ENCODE data around the gene RTN4.
A peak's percentile ranks its signal among the peaks of the same experiment; 100 is the strongest.
"Not testable (repeated sequence)": the region's sequence is repeated elsewhere in the genome, so short reads cannot be mapped to it uniquely, and the experiment has no call there.

The RTN4 gene

GRCh38 chr2:55003706-55004639 is 46.3 kb downstream of the RTN4 start:
- DNase-seq = no peak

DNA sequence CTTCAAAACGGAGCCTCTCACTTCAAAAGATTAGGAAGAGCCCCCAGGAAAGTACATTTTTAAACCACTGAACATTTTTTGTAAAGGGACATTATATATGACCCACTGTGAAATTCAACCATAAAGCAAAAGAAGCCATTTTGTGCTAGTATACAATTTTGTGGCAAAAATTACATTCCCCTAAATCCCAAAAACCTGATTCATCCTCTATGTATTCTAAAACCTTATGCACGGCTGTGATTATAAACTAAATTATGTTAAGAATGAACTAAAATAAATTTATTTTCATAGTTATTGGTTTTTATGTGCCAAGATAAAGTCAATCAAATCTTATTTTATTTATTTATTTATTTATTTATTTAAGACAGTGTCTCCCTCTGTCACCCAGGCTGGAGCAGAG is 48.5 kb downstream of the RTN4 start:
- DNase-seq = no peak

DNA sequence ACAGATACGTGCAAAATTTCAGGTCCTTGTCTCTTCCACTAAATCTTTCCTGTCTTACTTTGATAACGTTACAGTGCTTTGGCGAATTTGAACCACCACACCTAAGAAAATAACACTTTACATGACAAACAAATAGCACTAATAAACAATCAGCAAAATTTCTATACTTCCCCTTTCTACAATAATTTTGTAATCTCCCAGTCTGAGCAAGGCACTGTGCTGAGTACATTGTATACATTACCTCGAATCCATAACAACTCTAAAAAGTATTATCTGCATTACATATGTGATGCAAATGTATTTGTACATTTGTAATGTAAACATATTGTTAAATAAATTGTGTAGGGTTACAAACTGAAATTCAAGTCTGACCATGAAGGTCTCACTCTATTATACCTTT is 49.9 kb downstream of the RTN4 start:
- no peak for DNase-seq

- DNase-seq = no peak
Measured at GRCh38 chr2:54999182-54999581, 51.1 kb downstream of the RTN4 start.

DNA sequence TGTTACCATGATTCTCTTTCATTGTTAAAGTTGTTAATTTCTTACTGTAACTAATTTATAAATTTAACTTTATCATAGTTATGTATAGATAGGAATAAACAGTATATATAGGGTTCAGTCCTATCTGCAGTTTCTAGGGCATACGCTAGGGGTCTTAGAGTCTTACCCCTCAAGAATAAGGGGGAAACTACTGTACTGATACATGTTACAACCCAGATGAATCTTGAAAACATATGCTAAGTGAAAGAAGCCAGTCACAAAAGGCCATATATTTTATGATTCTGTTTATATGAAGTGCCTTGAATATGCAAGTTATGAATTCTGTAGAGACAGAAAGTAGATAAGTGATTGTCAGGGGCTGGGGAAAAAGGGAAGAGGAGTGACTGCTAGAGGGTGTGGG is 52.4 kb downstream of the RTN4 start:
- no peak for DNase-seq

DNA sequence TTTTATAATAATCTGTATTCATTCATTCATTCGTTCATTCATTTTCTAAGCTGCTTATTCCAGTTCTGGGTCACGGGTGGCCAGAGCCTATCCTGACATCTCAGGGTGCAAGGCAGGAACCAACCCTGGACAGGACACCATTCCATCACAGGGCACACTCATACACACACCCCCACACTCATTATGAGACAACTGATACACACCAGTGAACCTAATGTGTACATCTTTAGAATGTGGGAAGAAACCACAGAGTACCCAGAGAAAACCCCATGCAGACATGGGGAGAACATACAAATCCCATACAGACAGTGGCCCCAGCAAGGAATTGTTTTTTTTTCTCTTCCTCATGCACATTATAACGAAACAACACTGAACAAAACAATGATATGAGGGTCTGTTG is 54.7 kb downstream of the RTN4 start:
- no peak for DNase-seq

GRCh38 chr2:54990694-54991093 is 59.6 kb downstream of the RTN4 start:
- not testable (repeated sequence) for DNase-seq

- no peak for DNase-seq
Measured at GRCh38 chr2:54988612-54989011, 61.6 kb downstream of the RTN4 start.

- DNase-seq = no peak
Measured at GRCh38 chr2:54986264-54986663, 64.0 kb downstream of the RTN4 start.

- DNase-seq = no peak
Measured at GRCh38 chr2:54984476-54984875, 65.8 kb downstream of the RTN4 start.

GRCh38 chr2:54983345-54984220 is 66.7 kb downstream of the RTN4 start:
- DNase-seq = no peak

- DNase-seq = no peak
Measured at GRCh38 chr2:54981385-54981784, 68.9 kb downstream of the RTN4 start.

- DNase-seq = peak in 1 of 2 donors; percentile 36
Measured at GRCh38 chr2:54979321-54980044, 70.8 kb downstream of the RTN4 start.

- DNase-seq = no peak
Measured at GRCh38 chr2:54977149-54977548, 73.1 kb downstream of the RTN4 start.

- no peak for DNase-seq
Measured at GRCh38 chr2:54975598-54976492, 74.4 kb downstream of the RTN4 start.

GRCh38 chr2:54975175-54975574 is 75.1 kb downstream of the RTN4 start:
- DNase-seq = no peak

GRCh38 chr2:54969940-54970338 is 80.3 kb downstream of the RTN4 start:
- no peak for DNase-seq

DNA sequence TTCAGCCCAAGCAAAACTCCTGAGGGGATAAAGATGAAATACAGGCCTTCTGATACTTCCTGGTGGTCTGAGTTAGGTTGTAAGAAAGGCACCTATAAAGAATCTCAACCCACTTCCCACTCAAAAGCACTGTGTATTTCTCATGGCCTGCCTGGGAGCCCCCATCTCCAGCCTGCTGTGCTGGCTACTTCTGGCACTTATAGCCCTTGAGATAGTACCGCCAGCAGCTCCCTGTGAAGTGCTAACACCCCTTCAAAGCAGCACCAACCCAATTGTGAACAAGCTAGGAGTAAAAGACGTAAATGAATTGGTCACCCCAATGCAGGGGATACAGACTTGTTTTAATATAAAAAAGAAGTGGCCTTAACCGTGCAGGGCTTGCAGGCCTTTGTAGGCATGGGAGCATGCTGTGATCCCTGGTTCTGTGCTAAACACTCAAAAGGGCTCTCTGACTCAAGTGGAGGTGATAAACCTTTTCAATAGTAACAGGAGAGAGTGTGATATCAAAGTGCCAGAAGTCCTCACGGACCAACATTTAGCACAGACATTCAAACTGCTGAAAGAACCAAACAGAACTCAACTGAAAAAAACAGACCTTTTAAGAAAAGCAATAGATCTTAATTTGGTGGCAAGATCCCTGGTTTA is 80.8 kb downstream of the RTN4 start:
- no peak for DNase-seq

GRCh38 chr2:54968561-54969218 is 81.6 kb downstream of the RTN4 start:
- no peak for DNase-seq

DNA sequence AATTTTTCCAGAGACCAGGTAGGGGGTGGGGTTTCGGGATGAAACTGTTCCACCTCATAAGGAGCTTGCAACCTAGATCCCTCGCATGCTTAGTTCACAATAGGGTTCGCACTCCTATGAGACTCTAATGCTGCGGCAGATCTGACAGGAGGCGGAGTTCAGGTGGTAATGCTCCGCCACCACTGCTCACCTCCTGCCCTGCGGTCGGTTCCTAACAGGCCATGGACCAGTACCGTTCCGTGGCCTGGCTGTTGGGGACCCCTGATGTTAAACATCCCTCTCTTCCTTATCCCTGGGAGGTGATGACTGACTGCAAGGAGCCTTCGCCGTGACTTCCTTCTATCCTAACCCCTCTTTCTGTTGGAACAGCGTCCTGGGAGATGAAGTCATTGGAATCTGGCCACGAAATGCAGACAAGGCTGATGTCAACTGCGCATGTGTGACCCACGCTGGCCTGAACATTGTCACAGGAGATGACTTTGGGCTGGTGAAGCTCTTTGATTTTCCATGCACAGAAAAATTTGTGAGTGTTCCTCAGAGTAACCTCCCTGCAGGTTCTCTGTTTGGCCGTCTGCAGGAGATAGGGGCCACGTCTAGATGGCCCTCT is 82.4 kb downstream of the RTN4 start:
- DNase-seq = no peak

Measured in hippocampal formation (tissue), 2 donors.